Tibial artery (tissue), 4 donors: ENCODE measurements around the gene CIAO3.

Source experiments
- DNase-seq, 2 donors: peaks; one replicate each; pipeline ENCODE4 v3.0.0-alpha.2; 2019
- H3K27ac ChIP-seq, 2 donors: fragments of 200-600 bp; sonication (generic) in 1 of 2; 1 replicate in 1 of 2; 2 replicates in 1 of 2; pipeline ENCODE4 v1.5.1; 2018 to 2019; ENCODE audit warnings: mild to moderate bottlenecking in 1 of 2
- H3K27me3 ChIP-seq, 2 donors: fragments of 200-600 bp; sonication (generic) in 1 of 2; one replicate each; pipeline versions ENCODE4 v1.5.1 to v1.6.0; 2016 to 2019
- H3K36me3 ChIP-seq, 3 donors: fragments of 200-600 bp; sonication (generic) in 2 of 3; one replicate each; pipeline ENCODE4 v1.5.1; 2016 to 2019; ENCODE audit warnings: mild to moderate bottlenecking in 2 of 3
- H3K4me1 ChIP-seq, 4 donors: fragments of 200-600 bp; sonication (generic) in 2 of 4; 1 replicate in 3 of 4; 2 replicates in 1 of 4; pipeline ENCODE4 v1.5.1; 2016 to 2019
- H3K4me3 ChIP-seq, 2 donors: fragments of 200-600 bp; sonication (generic) in 1 of 2; 1 replicate in 1 of 2; 2 replicates in 1 of 2; pipeline ENCODE4 v1.5.1; 2018 to 2019; ENCODE audit warnings: mild to moderate bottlenecking in 2 of 2
- H3K9me3 ChIP-seq, 3 donors: fragments of 200-600 bp; sonication (generic) in 1 of 3; one replicate each; pipeline ENCODE4 v1.5.1; 2016 to 2019
- intact Hi-C: fragments of 100-400 bp; cut with DNase I; formaldehyde crosslinking; loops from one replicate; pipeline ENCODE4 v1.15.0; 2023; ENCODE audit warnings: low total_unique reads
- TF ChIP-seq, protein P1 (sequence below), 2 experiments: fragments of 200-600 bp in 1 of 2; fragments of 450-650 bp in 1 of 2; IDR thresholded peaks; one replicate each; pipeline ENCODE4 v1.5.1; 2017 to 2019; ENCODE audit warnings: antibody characterized with exemption in 2 of 2, mild to moderate bottlenecking in 1 of 2, moderate library complexity in 1 of 2

CIAO3 gene

DNA sequence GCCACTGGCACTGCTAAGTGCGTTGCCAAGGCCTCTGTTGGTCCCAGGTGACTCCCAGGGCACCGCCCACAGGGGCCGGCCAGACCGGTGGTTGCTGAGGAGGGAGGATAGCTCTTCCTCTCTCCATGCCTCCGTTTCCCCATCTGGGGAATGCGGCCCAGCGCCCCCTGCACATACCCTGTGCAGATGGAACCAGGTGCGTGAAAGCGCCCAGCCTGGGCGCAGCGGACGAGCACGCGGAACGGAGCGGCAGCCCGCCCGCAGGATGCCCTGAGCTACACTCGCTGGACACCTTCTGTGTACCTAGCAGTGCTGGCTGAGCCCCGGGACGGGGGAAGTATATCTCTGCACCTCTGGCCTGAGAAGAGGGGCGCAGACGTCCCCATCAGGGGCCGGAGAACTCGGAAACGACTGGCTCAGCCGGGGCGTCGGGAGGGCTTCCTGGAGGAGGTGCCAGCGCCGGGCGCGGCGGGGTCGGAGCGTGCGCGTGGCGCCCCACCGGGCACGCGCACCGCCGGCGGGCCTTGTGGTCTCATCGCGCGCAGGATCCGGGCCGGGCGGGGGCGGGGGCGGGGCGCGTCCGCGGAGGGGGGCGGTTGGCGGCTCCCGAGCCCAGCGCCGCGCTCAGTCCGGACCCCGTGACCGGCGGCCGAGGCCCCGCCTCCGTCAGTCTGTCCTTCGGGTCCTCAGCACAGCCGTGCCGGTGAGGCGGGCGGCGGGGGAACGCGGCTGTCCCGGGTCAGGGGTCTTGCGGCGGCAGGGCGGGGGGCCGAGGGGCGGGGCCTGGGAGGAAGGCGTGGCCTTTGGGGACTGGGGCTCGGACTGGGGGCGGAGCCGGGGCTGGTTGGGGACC, 14.1 kb downstream of the CIAO3 start, which contains the start of the genes CCDC78 and HAGHL:
CCDC78 (minus strand) TSS at position 6 of the 853 bp plus-strand sequence. CDS start 76 bp downstream, outside the sequence.
HAGHL (plus strand) TSS at position 669 of the 853 bp plus-strand sequence. CDS start 404 bp downstream, outside the sequence.
- Histone ChIP-seq H3K27ac (no peak within 1 kb of the TSS), H3K36me3 (peaks cover 0 to 25% (median 0%) of the 10 kb centered on the region in 3 donors), H3K9me3 (no peaks in the 10 kb centered on the region), H3K4me3 (peak within 1 kb of the TSS; percentile 39 to 44), H3K4me1 (peaks cover 0 to 40% (median 34%) of the 10 kb centered on the region in 4 donors), H3K27me3 (peaks cover 0 to 45% of the 10 kb centered on the region in 2 donors)
- intact Hi-C loops = no loop called here
- no peak for DNase-seq
- TF ChIP-seq, protein P1, sequence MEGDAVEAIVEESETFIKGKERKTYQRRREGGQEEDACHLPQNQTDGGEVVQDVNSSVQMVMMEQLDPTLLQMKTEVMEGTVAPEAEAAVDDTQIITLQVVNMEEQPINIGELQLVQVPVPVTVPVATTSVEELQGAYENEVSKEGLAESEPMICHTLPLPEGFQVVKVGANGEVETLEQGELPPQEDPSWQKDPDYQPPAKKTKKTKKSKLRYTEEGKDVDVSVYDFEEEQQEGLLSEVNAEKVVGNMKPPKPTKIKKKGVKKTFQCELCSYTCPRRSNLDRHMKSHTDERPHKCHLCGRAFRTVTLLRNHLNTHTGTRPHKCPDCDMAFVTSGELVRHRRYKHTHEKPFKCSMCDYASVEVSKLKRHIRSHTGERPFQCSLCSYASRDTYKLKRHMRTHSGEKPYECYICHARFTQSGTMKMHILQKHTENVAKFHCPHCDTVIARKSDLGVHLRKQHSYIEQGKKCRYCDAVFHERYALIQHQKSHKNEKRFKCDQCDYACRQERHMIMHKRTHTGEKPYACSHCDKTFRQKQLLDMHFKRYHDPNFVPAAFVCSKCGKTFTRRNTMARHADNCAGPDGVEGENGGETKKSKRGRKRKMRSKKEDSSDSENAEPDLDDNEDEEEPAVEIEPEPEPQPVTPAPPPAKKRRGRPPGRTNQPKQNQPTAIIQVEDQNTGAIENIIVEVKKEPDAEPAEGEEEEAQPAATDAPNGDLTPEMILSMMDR (IDR thresholded peaks at IDR 0.05) = no peak

DNA sequence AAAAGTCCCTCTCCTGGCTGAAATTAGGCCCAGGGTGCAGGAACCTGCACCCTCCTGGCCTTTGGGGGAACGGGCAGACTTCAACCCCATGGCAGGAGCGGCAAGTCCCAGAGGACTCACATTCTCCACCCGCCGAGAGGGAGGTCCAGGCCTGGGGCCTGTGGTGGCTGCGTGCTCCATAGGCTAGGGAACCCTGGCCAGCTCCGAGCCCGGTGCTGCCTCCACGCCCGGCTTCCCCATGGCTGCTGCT, 14.7 kb downstream of the CIAO3 start:
- Histone ChIP-seq H3K9me3 (no peaks in the 10 kb centered on the region), H3K27ac (no peak overlapping the region), H3K4me1 (peaks cover 0 to 45% (median 38%) of the 10 kb centered on the region in 4 donors), H3K36me3 (peaks cover 0 to 19% (median 0%) of the 10 kb centered on the region in 3 donors), H3K4me3 (no peak overlapping the region), H3K27me3 (peaks cover 0 to 45% of the 10 kb centered on the region in 2 donors)
- DNase-seq = no peak
- intact Hi-C loops = no loop called here
- TF ChIP-seq, protein P1 (IDR thresholded peaks at IDR 0.05) = no peak

DNA sequence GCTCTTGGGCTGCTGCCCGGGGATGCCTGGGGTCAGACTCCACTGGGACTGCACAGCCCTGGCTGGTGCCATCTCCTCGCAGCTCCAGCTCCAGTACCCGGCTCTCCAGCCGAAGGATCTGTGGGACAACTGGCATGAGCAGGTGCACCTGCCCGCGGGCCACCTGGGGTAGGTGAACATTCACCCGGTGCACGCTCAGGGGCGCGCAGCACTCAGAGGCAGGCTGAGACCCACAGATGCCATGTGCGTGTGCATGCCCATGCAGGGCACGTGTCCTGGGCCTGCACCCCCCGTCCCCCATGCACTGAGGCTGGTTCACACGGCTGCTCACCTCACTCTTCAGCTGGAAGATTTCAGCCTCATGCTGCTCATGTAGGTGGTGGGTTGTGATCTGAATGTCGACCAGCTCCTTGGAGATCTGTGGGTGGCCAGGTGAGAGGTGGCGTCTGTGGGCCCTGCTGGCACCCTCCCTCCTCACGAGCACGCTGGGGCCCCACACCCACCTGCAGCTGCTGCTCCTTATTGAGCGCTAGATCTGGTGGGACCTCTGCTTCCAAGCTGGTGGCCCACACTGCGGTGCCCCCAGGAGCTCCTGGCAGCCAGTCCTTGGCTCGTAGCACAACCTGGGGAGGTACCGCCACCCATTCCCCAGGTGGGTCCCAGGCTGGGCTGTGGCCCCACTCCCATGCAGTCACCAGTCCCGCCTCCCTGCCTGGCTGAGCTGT, 15.2 kb downstream of the CIAO3 start:
- TF ChIP-seq, protein P1 (IDR thresholded peaks at IDR 0.05) = no peak

DNA sequence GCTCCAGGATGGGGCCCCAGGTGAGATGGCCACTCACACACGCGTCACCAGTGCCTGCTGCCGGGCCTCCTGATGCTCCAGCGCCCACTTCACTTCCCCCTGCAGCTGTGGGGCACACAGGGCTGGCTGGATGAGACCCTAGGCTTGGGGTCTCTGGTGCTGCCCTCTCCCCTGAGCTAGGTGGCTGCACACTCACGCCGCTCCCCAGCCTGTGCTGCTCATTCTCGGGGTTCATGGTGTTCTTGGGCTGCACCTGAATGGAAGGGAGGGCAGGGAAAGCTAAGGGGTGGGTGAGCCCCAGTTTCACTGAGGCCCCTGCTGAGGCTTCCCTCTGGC, 15.8 kb downstream of the CIAO3 start:
- intact Hi-C loops = no loop called here
- TF ChIP-seq, protein P1 (IDR thresholded peaks at IDR 0.05) = no peak
- Histone ChIP-seq H3K4me1 (peaks cover 0 to 54% (median 45%) of the 10 kb centered on the region in 4 donors), H3K4me3 (no peak overlapping the region), H3K27me3 (peaks cover 0 to 45% of the 10 kb centered on the region in 2 donors), H3K9me3 (no peaks in the 10 kb centered on the region), H3K27ac (no peak overlapping the region), H3K36me3 (peaks cover 0 to 8% (median 0%) of the 10 kb centered on the region in 3 donors)
- no peak for DNase-seq

More for the DNA sequence above, 15.2 kb downstream of the CIAO3 start:
- no peak overlapping the region for H3K27ac ChIP-seq
- intact Hi-C loops = no loop called here
- H3K4me3 ChIP-seq = no peak overlapping the region
- peaks cover 0 to 14% (median 0%) of the 10 kb centered on the region in 3 donors for H3K36me3 ChIP-seq
- peaks cover 0 to 45% of the 10 kb centered on the region in 2 donors for H3K27me3 ChIP-seq
- H3K9me3 ChIP-seq = no peaks in the 10 kb centered on the region
- no peak for DNase-seq
- H3K4me1 ChIP-seq = peaks cover 0 to 48% (median 38%) of the 10 kb centered on the region in 4 donors

DNA sequence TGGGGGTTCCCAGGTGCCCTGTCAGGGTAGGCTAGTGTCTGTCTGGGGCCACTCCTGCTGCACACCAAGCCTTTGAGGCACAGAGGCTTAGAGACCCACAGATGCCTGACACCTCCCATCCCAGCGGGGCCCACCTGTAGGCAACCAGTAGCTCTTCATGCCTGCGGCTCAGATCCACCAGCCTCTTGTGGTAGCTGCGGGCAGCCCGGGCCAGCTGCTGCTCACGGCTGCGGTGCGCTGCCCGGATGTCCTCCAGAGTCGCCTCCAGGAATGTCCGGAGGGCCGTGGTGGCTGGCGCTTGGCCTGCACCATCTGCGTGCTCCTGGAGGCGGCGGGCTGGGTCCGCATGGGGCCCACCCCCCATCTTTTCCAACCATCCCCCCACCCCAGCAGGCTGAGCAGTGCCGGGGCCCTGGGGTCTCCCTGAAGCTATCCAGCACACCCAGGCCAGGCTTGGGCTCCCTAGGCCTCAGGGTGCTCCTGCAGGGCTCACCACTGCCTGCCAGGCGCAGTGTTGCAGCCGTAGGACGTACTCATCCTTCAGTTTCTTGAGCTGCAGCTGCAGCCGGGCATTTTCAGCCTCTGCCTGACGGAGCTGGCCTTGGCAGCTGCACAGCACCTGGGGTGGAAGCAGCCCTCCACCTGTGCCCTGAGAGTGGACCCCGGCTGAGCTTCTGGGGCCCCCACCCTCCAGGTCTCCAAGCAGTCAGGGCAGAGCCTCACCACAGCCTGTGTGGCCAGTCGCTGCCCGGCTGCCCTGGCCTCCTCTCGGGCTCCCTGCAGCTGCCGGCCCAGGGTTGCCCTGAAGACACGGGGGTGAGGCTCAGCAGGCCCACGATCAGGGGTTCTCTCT, 16.4 kb downstream of the CIAO3 start:
- H3K36me3 ChIP-seq = peaks cover 0 to 2% (median 0%) of the 10 kb centered on the region in 3 donors
- peaks cover 0 to 45% of the 10 kb centered on the region in 2 donors for H3K27me3 ChIP-seq
- no peak for DNase-seq
- H3K4me3 ChIP-seq = no peak overlapping the region
- H3K27ac ChIP-seq = no peak overlapping the region
- peaks cover 0 to 59% (median 49%) of the 10 kb centered on the region in 4 donors for H3K4me1 ChIP-seq
- intact Hi-C loops = no loop called here
- TF ChIP-seq, protein P1 (IDR thresholded peaks at IDR 0.05) = no peak
- no peaks in the 10 kb centered on the region for H3K9me3 ChIP-seq
